K562 (cell line): ENCODE results near the gene UQCR11. TPM values are rescaled to one million over a fixed set of nuclear protein-coding genes. Genes with fewer than 3 reads are reported as not detected.

Source experiments
- ATAC-seq: fragments of 200-7000 bp; cut with Tn5 transposase; 3 replicates; pipeline ENCODE4 v1.9.1; 2020; ENCODE audit warnings: moderate library complexity
- BruUV-seq: library from RNA; stranded (reverse); fragments of 400-500 nt; replicated peaks from 2 replicates; lab custom pipeline; 2021; lab: Mats Ljungman, UMichigan
- CTCF ChIA-PET: fragments of 300-600 bp; formaldehyde crosslinking; extraction: SDS; loops from one replicate; lab custom pipeline; 2021; ENCODE audit warnings: low intra/inter-chr PET ratio; lab: Yijun Ruan, JAX
- POLR2A ChIA-PET: fragments of 300-600, 350-650 bp; sonication (Branson Sonifier 250); formaldehyde crosslinking; extraction: SDS; loops from one replicate; lab custom pipeline; 2021; ENCODE audit warnings: antibody characterized with exemption, inconsistent platforms; lab: Yijun Ruan, JAX
- DNase-seq, 4 experiments: peaks; one replicate each; pipeline versions ENCODE4 v3.0.0 to v3.0.0-alpha.2; 2011 to 2018; ENCODE audit warnings: low spot score in 3 of 4, mixed read lengths in 3 of 4; ENCODE audit errors: extremely low read depth in 1 of 4
- FAIRE-seq: peaks from 2 replicates; lab custom pipeline; 2011; peaks lifted over from hg19 to GRCh38; lab: Jason Lieb, UNC
- H2AFZ ChIP-seq: 2 replicates; pipeline ENCODE4 v1.6.0; 2011; ENCODE audit warnings: low read depth, low read length, control low read depth, inconsistent platforms
- H3K27ac ChIP-seq: fragments of 200-600 bp; 3 replicates; pipeline ENCODE4 v1.8.0; 2011; ENCODE audit warnings: low read depth, mild to moderate bottlenecking, control low read depth, inconsistent platforms, low read length, moderate library complexity, mixed read lengths; ENCODE audit errors: extremely low read depth
- H3K27me3 ChIP-seq, 2 experiments: fragments of 300-600 bp in 1 of 2; 2 replicates in 1 of 2; 3 replicates in 1 of 2; pipeline versions ENCODE4 v1.6.0 to v1.8.0; 2011; ENCODE audit warnings: inconsistent platforms in 2 of 2, low read length in 2 of 2, mild to moderate bottlenecking in 1 of 2, mixed read lengths in 1 of 2, moderate library complexity in 1 of 2; ENCODE audit not compliant: control insufficient read depth in 2 of 2, insufficient read depth in 2 of 2
- H3K36me3 ChIP-seq: fragments of 300-600 bp; 3 replicates; pipeline ENCODE4 v1.8.0; 2011; ENCODE audit warnings: mild to moderate bottlenecking, low read length, inconsistent platforms; ENCODE audit not compliant: control insufficient read depth, insufficient read depth
- H3K4me1 ChIP-seq, 2 experiments: fragments of 200-600 bp in 1 of 2; replicated peaks in 1 of 2; 2 replicates in 1 of 2; 3 replicates in 1 of 2; pipeline versions ENCODE4 v1.5.1 to v1.8.0; 2011; ENCODE audit warnings: inconsistent platforms in 2 of 2, low read length in 2 of 2, mild to moderate bottlenecking in 1 of 2, mixed read lengths in 1 of 2, moderate library complexity in 1 of 2; ENCODE audit not compliant: control insufficient read depth in 2 of 2, insufficient read depth in 2 of 2
- H3K4me2 ChIP-seq: 2 replicates; pipeline ENCODE4 v1.6.1; 2011; ENCODE audit warnings: low read length, control low read depth, inconsistent platforms, mixed read lengths; ENCODE audit not compliant: insufficient read depth
- H3K4me3 ChIP-seq: fragments of 200-600 bp; sonication (generic), shearing (Covaris generic); 2 replicates; pipeline ENCODE4 v1.5.1; 2016; ENCODE audit warnings: control low read depth, inconsistent platforms
- H3K79me2 ChIP-seq: fragments of 200-600 bp; 3 replicates; pipeline ENCODE4 v1.8.0; 2011; ENCODE audit warnings: low read length, inconsistent platforms; ENCODE audit not compliant: control insufficient read depth, insufficient read depth
- H3K9ac ChIP-seq, 2 experiments: 2 replicates each; pipeline versions ENCODE4 v1.6.0 to v1.6.1; 2011; ENCODE audit warnings: low read depth in 2 of 2, low read length in 2 of 2, control low read depth in 1 of 2, inconsistent platforms in 1 of 2, mild to moderate bottlenecking in 1 of 2, mixed read lengths in 1 of 2; ENCODE audit not compliant: insufficient read depth in 1 of 2
- H3K9me1 ChIP-seq: one replicate; pipeline ENCODE4 v1.6.0; 2011; ENCODE audit warnings: inconsistent platforms, mild to moderate bottlenecking, low read length, moderate library complexity; ENCODE audit not compliant: control insufficient read depth, insufficient read depth
- H3K9me3 ChIP-seq: replicated peaks from 2 replicates; pipeline ENCODE4 v1.5.1; 2011; ENCODE audit warnings: low read depth, low read length, inconsistent platforms; ENCODE audit not compliant: control insufficient read depth, insufficient read depth
- H4K20me1 ChIP-seq: replicated peaks from 2 replicates; pipeline ENCODE4 v1.6.1; 2011; ENCODE audit warnings: low read length, inconsistent platforms, mixed read lengths; ENCODE audit not compliant: control insufficient read depth, insufficient read depth
- HNRNPL ChIP-seq: fragments of 200-400 bp; formaldehyde crosslinking; IDR thresholded peaks from 2 replicates; pipeline ENCODE4 v1.6.1; 2017; ENCODE audit warnings: low read depth, mild to moderate bottlenecking, low read length
- POLR2G ChIP-seq: fragments of 200-400 bp; formaldehyde crosslinking; IDR thresholded peaks from 2 replicates; pipeline ENCODE4 v1.6.1; 2017; ENCODE audit warnings: low read depth, mild to moderate bottlenecking, antibody characterized with exemption, low read length, moderate library complexity
- RB1 ChIP-seq: fragments of 450-650 bp; IDR thresholded peaks from 2 replicates; pipeline ENCODE4 v1.6.1; 2017; ENCODE audit warnings: low read depth, mild to moderate bottlenecking
- RBFOX2 ChIP-seq: fragments of 200-400 bp; formaldehyde crosslinking; IDR thresholded peaks from 2 replicates; pipeline ENCODE4 v1.6.1; 2017; ENCODE audit warnings: low read depth, mild to moderate bottlenecking, low read length, moderate library complexity
- RBM22 ChIP-seq: fragments of 200-400 bp; formaldehyde crosslinking; IDR thresholded peaks from 2 replicates; pipeline ENCODE4 v1.6.1; 2018; ENCODE audit warnings: low read length, low read depth; ENCODE audit not compliant: poor library complexity, severe bottlenecking
- SIN3A ChIP-seq, 2 experiments: fragments of 150-350 bp in 1 of 2; IDR thresholded peaks; 2 replicates each; pipeline ENCODE4 v1.6.1; 2011 to 2016; ENCODE audit warnings: borderline replicate concordance in 2 of 2, low read depth in 2 of 2, low read length in 2 of 2, mild to moderate bottlenecking in 2 of 2, moderate library complexity in 2 of 2; ENCODE audit not compliant: control insufficient read depth in 1 of 2
- WGBS: fragments of 100-300 bp; shearing (Covaris generic); methylation state at CpG from one replicate; pipeline ENCODE4 v1.1.6; 2016; ENCODE audit warnings: low coverage, mixed read lengths; ENCODE audit not compliant: insufficient coverage; ENCODE audit errors: missing lambda C conversion rate; 5-methylcytosine and 5-hydroxymethylcytosine counted together
- in situ Hi-C: fragments of 300-500 bp; cut with MboI; formaldehyde crosslinking; loops from 4 replicates; pipeline ENCODE4 v1.15.0; 2018; ENCODE audit warnings: inconsistent platforms, mixed read lengths
- intact Hi-C: fragments of 100-400 bp; cut with micrococcal nuclease; formaldehyde crosslinking; loops from 2 replicates; pipeline ENCODE4 v1.14.2; 2022
- polyA plus RNA-seq, 8 experiments: library from polyadenylated mRNA; depleted of rRNA in 4 of 8; stranded (reverse) in 5 of 8; unstranded in 3 of 8; fragments of >200 nt; fragmentation: Nextera tagmentation in 2 of 8; fragmentation: Illumina TruSeq in 1 of 8; extraction: Ambion mirVana in 2 of 8; extraction: Trizol in 1 of 8; gene quantifications; 2 replicates each; pipeline versions ENCODE4 v1.2.1 to v1.2.3, GENCODE V29; 2011 to 2014; ENCODE audit warnings: inconsistent platforms in 1 of 8, missing spikeins in 1 of 8
- total RNA-seq, 7 experiments: library from RNA; depleted of rRNA in 6 of 7; stranded (reverse); fragments of >200 nt in 6 of 7; fragmentation: Illumina TruSeq in 2 of 7; extraction: Trizol in 2 of 7; gene quantifications; 2 replicates each; pipeline versions ENCODE4 v1.2.1 to v1.2.3, GENCODE V29; 2011 to 2021; ENCODE audit warnings: low replicate concordance in 1 of 7

The UQCR11 gene
- total and polyA plus RNA-seq, 9 of the 15 experiments (the other 6 are each of a cell fraction or from before 2014, with no cell fraction given), result 57.6 to 394 (median 259) TPM

DNA sequence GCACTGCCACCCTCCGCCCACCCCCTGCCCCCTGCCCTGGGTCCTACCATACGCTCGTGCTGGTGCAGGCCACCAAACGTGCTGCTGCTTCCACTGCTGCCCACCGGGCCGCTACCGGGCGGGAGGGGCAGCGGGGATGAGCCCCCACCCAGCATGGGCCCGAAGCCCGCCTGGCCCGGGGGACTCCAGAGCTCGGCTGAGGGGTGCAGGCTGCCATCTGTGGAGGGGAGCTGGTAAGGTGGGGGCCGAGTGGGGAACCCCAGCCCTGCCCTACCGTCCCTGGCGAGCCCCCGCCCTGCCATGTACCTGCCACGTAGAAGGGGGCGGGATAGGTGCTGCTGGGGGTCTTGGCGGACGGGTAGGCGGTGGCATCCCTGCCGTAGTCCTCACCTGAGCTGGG lies 16.7 kb upstream of the UQCR11 start:
- POLR2A ChIA-PET, result no interaction called here
- Histone ChIP-seq H3K9me3 (no peaks in the 10 kb centered on the region), H3K79me2 (peaks cover 2% of the 10 kb centered on the region; the same call in 2 of the 3 replicates), H3K36me3 (peaks cover 91% of the 10 kb centered on the region), H3K4me3 (no peak overlapping the region), H4K20me1 (no peaks in the 10 kb centered on the region), H2AFZ (no peak overlapping the region), H3K9me1 (no peaks in the 10 kb centered on the region), H3K9ac (no peak overlapping the region), H3K4me2 (no peak overlapping the region), H3K4me1 (peaks cover 0 to 70% of the 10 kb centered on the region in 2 experiments; a peak in 2 of 5 replicates), H3K27ac (no peak overlapping the region), H3K27me3 (no peaks in the 10 kb centered on the region)
- 85% methylated on average over 13 of the region's 23 CpGs for WGBS
- no TSS peak for BruUV-seq
- TF ChIP-seq SIN3A (IDR thresholded peaks at IDR 0.05; ENCODE audit: borderline replicate concordance in 2 of 2, control insufficient read depth in 1 of 2, low read depth in 2 of 2, low read length in 2 of 2), result no peak
- TF ChIP-seq POLR2G, result peak; percentile 54
- peak; percentile 46; the same call in 1 of the 2 replicates for TF ChIP-seq HNRNPL
- TF ChIP-seq RBM22, result peak; percentile 65
- ATAC-seq (no peak), FAIRE-seq (no peak), DNase-seq (no peak)
- in situ Hi-C loops, result no loop called here
- CTCF ChIA-PET, result no interaction called here
- intact Hi-C loops, result loop anchor here (5.0 kb wide), 1 partner anchor 50 kb away; no protein-coding TSS in a partner anchor

DNA sequence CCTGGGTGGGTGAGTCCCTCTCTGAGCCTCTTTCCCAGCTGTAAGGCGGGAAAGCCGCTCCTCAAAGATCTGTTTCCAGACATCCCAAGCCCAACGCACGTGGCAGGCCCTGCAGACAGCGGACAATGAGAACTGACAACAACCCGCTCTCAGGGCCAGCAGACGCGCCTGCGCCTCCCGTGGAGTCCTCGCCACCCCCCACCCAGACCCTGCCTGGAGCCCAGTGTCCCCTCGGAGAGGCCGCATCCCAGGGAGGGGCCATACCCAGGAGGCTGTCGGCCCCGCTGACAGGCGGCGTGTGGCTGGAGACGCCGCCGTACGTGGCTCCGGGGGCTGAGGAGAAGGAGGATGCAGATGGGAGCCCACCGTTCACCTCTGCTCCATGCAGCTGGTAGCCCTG lies 16.3 kb upstream of the UQCR11 start:
- ChIA-PET POLR2A (no interaction called here), CTCF (no interaction called here)
- peaks cover 0 to 66% of the 10 kb centered on the region in 2 experiments; a peak in 2 of 5 replicates for H3K4me1 ChIP-seq
- H3K27ac ChIP-seq, result no peak overlapping the region
- H3K36me3 ChIP-seq, result peaks cover 91% of the 10 kb centered on the region
- no peak overlapping the region for H3K4me2 ChIP-seq
- no peaks in the 10 kb centered on the region for H4K20me1 ChIP-seq
- H3K9me3 ChIP-seq, result no peaks in the 10 kb centered on the region
- intact Hi-C loops, result loop anchor here (5.0 kb wide), 1 partner anchor 51 kb away; no protein-coding TSS in a partner anchor
- ATAC-seq (no peak), DNase-seq (no peak), FAIRE-seq (no peak)
- H3K9me1 ChIP-seq, result no peaks in the 10 kb centered on the region
- no peak for TF ChIP-seq RB1
- TF ChIP-seq RBFOX2, result 0 out of 2 replicates have a peak, but pooled peaks have one; percentile 14
- TF ChIP-seq POLR2G, result peak; percentile 22
- H3K27me3 ChIP-seq, result no peaks in the 10 kb centered on the region
- no peak overlapping the region for H2AFZ ChIP-seq
- peaks cover 2% of the 10 kb centered on the region; the same call in 2 of the 3 replicates for H3K79me2 ChIP-seq
- 96% methylated on average over 9 of the region's 23 CpGs for WGBS
- in situ Hi-C loops, result no loop called here
- no peak overlapping the region for H3K4me3 ChIP-seq
- no TSS peak for BruUV-seq
- no peak overlapping the region for H3K9ac ChIP-seq
